Measurements from ENCODE around the gene B4GALT5.
"Not testable (repeated sequence)": the region's sequence is repeated elsewhere in the genome, so short reads cannot be mapped to it uniquely, and the experiment has no call there.

The B4GALT5 gene

DNA sequence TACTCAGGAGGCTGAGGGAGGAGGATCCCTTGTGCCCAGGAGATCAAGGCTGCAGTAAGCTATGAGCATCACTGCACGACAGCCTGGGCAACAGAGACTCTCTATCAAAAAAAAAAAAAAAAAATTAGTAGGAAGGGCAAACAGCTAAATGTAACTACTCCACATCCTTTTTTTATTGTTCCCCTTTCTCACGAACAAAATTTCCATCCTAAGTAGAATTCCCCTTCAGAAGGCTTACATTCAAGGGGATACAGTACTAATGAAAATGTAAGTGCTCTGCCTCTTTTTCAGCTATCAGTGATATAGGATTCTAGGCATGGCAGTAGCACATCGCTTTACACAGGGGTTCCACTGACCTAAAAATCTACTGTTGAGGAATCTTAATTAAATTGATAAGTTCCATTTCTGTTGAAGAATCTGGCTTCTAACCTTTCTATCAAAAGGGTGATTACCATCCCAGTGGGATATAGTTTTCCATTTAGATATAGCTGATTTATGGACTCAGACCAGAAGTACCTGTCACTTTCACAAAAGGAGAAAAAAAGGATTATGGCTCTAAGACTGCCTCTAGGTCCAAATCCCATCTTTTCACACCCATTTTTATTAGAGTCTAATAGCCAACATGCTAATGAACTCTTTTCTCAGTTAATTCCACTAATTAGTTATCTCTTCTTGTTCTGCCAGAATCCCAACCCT lies 2.6 kb downstream of the B4GALT5 start:
- FAIRE-seq = no peak
- no peak for TF ChIP-seq POLR2AphosphoS5 (IDR thresholded peaks at IDR 0.05; ENCODE audit: low read depth, low read length)
- TF ChIP-seq POLR2A (IDR thresholded peaks at IDR 0.05; ENCODE audit: low read depth, low read length) = no peak
- no peak for TF ChIP-seq TAF1 (IDR thresholded peaks at IDR 0.05; ENCODE audit: borderline replicate concordance, low read depth, low read length)
- no peak for DNase-seq (ENCODE audit: insufficient read length)

GRCh38 chr20:49707118-49707517 lies 6.6 kb downstream of the B4GALT5 start:
- DNase-seq (ENCODE audit: insufficient read length) = no peak
- FAIRE-seq = no peak
- TF ChIP-seq TAF1 (IDR thresholded peaks at IDR 0.05; ENCODE audit: borderline replicate concordance, low read depth, low read length) (no peak), POLR2A (IDR thresholded peaks at IDR 0.05; ENCODE audit: low read depth, low read length) (no peak), POLR2AphosphoS5 (IDR thresholded peaks at IDR 0.05; ENCODE audit: low read depth, low read length) (no peak)

- DNase-seq (ENCODE audit: insufficient read length) (no peak), FAIRE-seq (no peak)
- TF ChIP-seq TAF1 (IDR thresholded peaks at IDR 0.05; ENCODE audit: borderline replicate concordance, low read depth, low read length) = no peak
- no peak for TF ChIP-seq POLR2A (IDR thresholded peaks at IDR 0.05; ENCODE audit: low read depth, low read length)
- TF ChIP-seq POLR2AphosphoS5 (IDR thresholded peaks at IDR 0.05; ENCODE audit: low read depth, low read length) = no peak
Measured at GRCh38 chr20:49706630-49707091, 7.0 kb downstream of the B4GALT5 start.

GRCh38 chr20:49705893-49706292 lies 7.8 kb downstream of the B4GALT5 start:
- DNase-seq (ENCODE audit: insufficient read length); FAIRE-seq: not testable (repeated sequence)

DNA sequence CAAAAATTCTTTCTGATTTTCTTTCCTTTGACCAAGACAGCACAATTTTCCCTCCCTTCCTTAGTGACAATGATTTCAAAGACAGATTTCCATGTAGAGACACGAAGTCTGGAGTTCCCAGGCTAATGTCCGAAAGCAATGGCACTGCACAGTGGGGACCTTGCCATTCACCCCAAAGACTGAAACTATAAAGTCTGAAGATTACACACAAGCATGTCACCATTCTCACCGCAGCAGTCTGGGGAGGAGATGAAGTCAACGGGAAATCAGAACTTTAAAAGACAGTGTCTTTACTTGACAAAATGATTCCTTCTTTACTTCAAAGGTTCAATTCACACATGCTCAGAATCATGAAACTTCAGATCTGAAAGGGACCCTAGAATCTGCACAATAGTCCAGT lies 8.3 kb downstream of the B4GALT5 start:
- FAIRE-seq (peak; percentile 56), DNase-seq (ENCODE audit: insufficient read length) (peak; percentile 37)
- TF ChIP-seq POLR2AphosphoS5 (IDR thresholded peaks at IDR 0.05; ENCODE audit: low read depth, low read length) = no peak
- no peak for TF ChIP-seq POLR2A (IDR thresholded peaks at IDR 0.05; ENCODE audit: low read depth, low read length)
- TF ChIP-seq TAF1 (IDR thresholded peaks at IDR 0.05; ENCODE audit: borderline replicate concordance, low read depth, low read length) = no peak

- TF ChIP-seq POLR2A (IDR thresholded peaks at IDR 0.05; ENCODE audit: low read depth, low read length) = no peak
- TF ChIP-seq TAF1 (IDR thresholded peaks at IDR 0.05; ENCODE audit: borderline replicate concordance, low read depth, low read length) = no peak
- no peak for TF ChIP-seq POLR2AphosphoS5 (IDR thresholded peaks at IDR 0.05; ENCODE audit: low read depth, low read length)
- no peak for FAIRE-seq
Measured at GRCh38 chr20:49704932-49705336, 8.7 kb downstream of the B4GALT5 start.

DNA sequence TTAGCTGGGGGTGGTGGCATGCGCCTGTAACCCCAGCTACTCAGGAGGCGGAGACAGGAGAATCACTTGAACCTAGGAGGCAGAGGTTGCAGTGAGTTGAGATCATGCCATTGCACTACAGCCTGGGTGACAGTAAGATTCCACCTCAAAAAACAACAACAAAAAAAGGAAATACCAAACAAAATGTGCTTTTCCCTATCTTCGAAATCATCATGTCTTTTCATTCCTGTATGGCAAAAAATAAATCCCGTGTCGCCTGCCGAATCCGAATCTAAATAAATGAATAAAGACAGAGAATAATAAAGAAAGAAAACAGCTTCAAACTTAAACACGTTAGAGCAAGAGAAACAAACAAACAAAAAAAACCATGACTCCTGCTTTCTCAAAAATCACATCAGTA lies 11.8 kb downstream of the B4GALT5 start:
- FAIRE-seq (no peak), DNase-seq (ENCODE audit: insufficient read length) (no peak)
- TF ChIP-seq TAF1 (IDR thresholded peaks at IDR 0.05; ENCODE audit: borderline replicate concordance, low read depth, low read length) = no peak
- TF ChIP-seq POLR2AphosphoS5 (IDR thresholded peaks at IDR 0.05; ENCODE audit: low read depth, low read length) = no peak
- TF ChIP-seq POLR2A (IDR thresholded peaks at IDR 0.05; ENCODE audit: low read depth, low read length) = no peak

More at GRCh38 chr20:49704932-49705336, 8.7 kb downstream of the B4GALT5 start:
- no peak for DNase-seq (ENCODE audit: insufficient read length)

DNA sequence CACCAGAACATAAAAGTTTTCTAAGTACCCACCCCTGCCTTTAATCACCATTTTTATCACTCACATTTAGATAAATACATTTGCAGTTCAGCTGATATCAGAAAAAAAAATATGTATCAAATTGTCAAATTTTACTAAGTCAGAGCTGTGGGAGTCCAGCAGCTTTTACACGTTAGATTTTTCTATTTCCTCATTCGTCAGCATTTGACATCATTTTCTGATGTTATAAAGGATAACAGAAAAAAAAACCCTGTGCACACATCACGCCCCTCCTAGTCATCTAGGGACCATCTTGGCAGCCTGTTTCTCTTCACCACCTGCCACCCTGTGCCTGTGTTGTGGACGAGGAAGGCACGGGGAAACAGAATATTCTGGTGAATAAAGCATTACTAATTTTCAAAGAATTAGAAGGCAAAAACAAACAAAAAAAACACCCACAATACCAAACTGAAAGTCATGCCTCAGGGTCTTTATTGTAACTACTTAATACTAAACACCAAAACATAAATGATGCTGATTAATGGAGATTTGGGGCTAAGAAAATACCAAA lies 12.4 kb downstream of the B4GALT5 start:
- FAIRE-seq = no peak
- TF ChIP-seq POLR2AphosphoS5 (IDR thresholded peaks at IDR 0.05; ENCODE audit: low read depth, low read length) = no peak
- TF ChIP-seq TAF1 (IDR thresholded peaks at IDR 0.05; ENCODE audit: borderline replicate concordance, low read depth, low read length) = no peak
- no peak for TF ChIP-seq POLR2A (IDR thresholded peaks at IDR 0.05; ENCODE audit: low read depth, low read length)
- DNase-seq (ENCODE audit: insufficient read length) = no peak

GRCh38 chr20:49700411-49701185 lies 13.1 kb downstream of the B4GALT5 start:
- no peak for FAIRE-seq
- DNase-seq (ENCODE audit: insufficient read length) = no peak
- TF ChIP-seq POLR2A (IDR thresholded peaks at IDR 0.05; ENCODE audit: low read depth, low read length) (no peak), POLR2AphosphoS5 (IDR thresholded peaks at IDR 0.05; ENCODE audit: low read depth, low read length) (no peak), TAF1 (IDR thresholded peaks at IDR 0.05; ENCODE audit: borderline replicate concordance, low read depth, low read length) (no peak)

DNA sequence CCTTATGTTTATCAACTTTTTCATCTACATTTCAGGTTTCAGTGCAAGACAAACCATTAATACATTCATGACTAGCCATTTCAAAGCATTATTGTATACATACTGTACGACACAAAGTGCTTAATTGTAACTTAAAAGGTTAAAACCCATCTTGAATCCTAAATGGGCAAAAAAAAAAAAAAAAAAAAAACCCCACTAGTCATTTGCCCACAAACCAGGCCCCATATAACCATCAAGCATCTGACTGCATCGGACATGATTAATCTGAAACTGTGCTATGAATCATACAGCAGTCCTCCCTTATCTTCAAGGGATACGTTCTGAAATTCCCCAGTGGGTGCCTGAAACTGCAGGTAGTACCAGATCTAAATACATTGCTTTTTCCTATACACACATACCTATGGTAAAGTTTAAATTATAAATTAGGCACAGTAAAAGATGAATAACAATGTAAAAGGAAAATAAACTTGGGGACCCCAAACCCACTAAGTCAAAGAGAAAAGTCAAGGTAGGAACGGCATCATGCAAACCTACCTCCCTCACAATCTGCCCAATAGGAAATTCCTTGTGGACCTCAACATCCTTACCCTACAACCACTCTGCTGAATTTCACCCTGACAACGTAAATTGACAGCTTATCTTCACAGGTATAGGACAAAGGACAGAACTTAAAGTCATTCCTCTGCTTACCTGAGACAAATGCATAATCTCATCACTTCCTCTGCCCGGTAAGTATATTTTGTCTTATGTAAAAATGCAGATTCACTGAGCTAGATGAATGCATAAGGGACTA lies 14.3 kb downstream of the B4GALT5 start:
- no peak for TF ChIP-seq TAF1 (IDR thresholded peaks at IDR 0.05; ENCODE audit: borderline replicate concordance, low read depth, low read length)
- TF ChIP-seq POLR2AphosphoS5 (IDR thresholded peaks at IDR 0.05; ENCODE audit: low read depth, low read length) = no peak
- no peak for TF ChIP-seq POLR2A (IDR thresholded peaks at IDR 0.05; ENCODE audit: low read depth, low read length)
- FAIRE-seq (peak; percentile 33), DNase-seq (ENCODE audit: insufficient read length) (peak; percentile 38)

GRCh38 chr20:49698477-49698876 lies 15.2 kb downstream of the B4GALT5 start:
- DNase-seq (ENCODE audit: insufficient read length) (no peak), FAIRE-seq (no peak)

More at GRCh38 chr20:49698477-49698876, 15.2 kb downstream of the B4GALT5 start:
- TF ChIP-seq POLR2A (IDR thresholded peaks at IDR 0.05; ENCODE audit: low read depth, low read length) = no peak
- TF ChIP-seq TAF1 (IDR thresholded peaks at IDR 0.05; ENCODE audit: borderline replicate concordance, low read depth, low read length) = no peak
- TF ChIP-seq POLR2AphosphoS5 (IDR thresholded peaks at IDR 0.05; ENCODE audit: low read depth, low read length) = no peak
